HepG2 (cell line): Measurements from ENCODE around the gene UHMK1.

Experiments
- ARID3A ChIP-seq: IDR thresholded peaks from 2 replicates; pipeline ENCODE4 v1.6.1; 2012; ENCODE audit warnings: low read depth, low read length, improper control_type of control experiment
- ATF7 ChIP-seq, 2 experiments: fragments of 450-650 bp in 1 of 2; sonication (generic) in 1 of 2; formaldehyde crosslinking in 1 of 2; IDR thresholded peaks; 2 replicates each; pipeline versions ENCODE4 v1.4.0 to v1.6.1; 2016 to 2020; ENCODE audit warnings: antibody characterized with exemption in 1 of 2, mild to moderate bottlenecking in 1 of 2, missing genetic modification reagents in 1 of 2
- CTCF ChIP-seq: sonication (generic); formaldehyde crosslinking; IDR thresholded peaks from 2 replicates; pipeline ENCODE4 v1.5.0; 2020; ENCODE audit warnings: mild to moderate bottlenecking, missing genetic modification reagents, moderate library complexity
- GMEB2 ChIP-seq: IDR thresholded peaks from 2 replicates; pipeline ENCODE4 v1.6.1; 2016; ENCODE audit warnings: missing biosample characterization, missing genetic modification reagents, low read depth
- TFDP1 ChIP-seq: IDR thresholded peaks from 2 replicates; pipeline ENCODE4 v1.6.1; 2016; ENCODE audit warnings: missing compliant biosample characterization, missing genetic modification reagents, borderline replicate concordance
- ZNF274 ChIP-seq: sonication (generic); formaldehyde crosslinking; IDR thresholded peaks from 2 replicates; pipeline ENCODE4 v1.5.1; 2020; ENCODE audit warnings: mild to moderate bottlenecking, missing genetic modification reagents

GRCh38 chr1:162485236-162485635 lies 12.4 kb upstream of the UHMK1 start:
- TF ChIP-seq CTCF, result no peak
- TF ChIP-seq TFDP1 (CRISPR knock-in tag), result no peak
- TF ChIP-seq ATF7 (IDR thresholded peaks at IDR 0.05), result no peak
- TF ChIP-seq ATF7 (CRISPR knock-in tag; IDR thresholded peaks at IDR 0.05), result no peak
- TF ChIP-seq ARID3A, result no peak
- TF ChIP-seq ZNF274, result no peak
- no peak for TF ChIP-seq GMEB2
